Measurements from ENCODE around the gene PTX3. TPM values are rescaled to one million over a fixed set of nuclear protein-coding genes. Genes with fewer than 3 reads are reported as not detected.

PTX3 gene
- total RNA-seq, 1 donor, result 22.5 TPM

GRCh38 chr3:157467200-157467599 lies 30.6 kb downstream of the PTX3 start:
- TF ChIP-seq CTCF (IDR thresholded peaks at IDR 0.05; ENCODE audit: insufficient read depth, low read depth, low read length), result no peak
- no peak for DNase-seq (ENCODE audit: low read depth)
- no peak overlapping the region for H3K4me3 ChIP-seq (ENCODE audit: low read depth, low read length)

DNA sequence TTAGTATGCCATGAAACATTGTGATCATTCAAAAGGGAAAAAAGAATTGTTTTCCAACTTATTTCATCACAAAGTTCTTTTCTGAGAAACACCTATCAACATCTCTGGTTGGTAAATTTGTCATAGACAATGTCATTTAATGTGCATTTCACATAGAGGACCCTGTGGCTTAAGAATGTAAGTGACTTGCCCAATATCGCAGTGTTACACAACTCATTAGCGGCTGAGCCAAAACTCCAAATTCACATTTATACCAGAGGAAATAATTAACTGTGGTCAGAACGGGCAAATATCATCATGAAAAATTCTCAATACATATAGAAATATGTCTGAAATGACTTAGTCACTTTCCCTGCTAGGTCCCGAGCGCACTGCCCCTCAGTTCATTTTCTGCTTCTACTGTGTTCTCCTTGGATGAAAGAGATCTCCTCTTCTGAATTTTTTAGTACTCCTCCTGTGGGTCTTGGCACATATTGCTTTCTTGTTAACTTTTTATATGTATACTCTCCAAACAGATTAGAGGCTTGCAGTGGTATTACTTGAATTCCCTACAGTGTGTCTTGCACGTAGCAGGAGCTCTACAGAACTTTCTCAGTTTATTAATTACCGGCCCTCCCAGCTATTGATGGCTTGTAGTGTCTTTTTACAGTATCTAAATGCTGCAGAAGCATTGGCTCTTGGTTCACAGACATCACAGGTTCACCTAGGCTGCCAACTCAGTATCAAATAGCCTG lies 33.1 kb downstream of the PTX3 start:
- H3K4me3 ChIP-seq (ENCODE audit: low read depth, low read length), result no peak overlapping the region
- no peak for TF ChIP-seq CTCF (IDR thresholded peaks at IDR 0.05; ENCODE audit: insufficient read depth, low read depth, low read length)
- DNase-seq (ENCODE audit: low read depth), result no peak

DNA sequence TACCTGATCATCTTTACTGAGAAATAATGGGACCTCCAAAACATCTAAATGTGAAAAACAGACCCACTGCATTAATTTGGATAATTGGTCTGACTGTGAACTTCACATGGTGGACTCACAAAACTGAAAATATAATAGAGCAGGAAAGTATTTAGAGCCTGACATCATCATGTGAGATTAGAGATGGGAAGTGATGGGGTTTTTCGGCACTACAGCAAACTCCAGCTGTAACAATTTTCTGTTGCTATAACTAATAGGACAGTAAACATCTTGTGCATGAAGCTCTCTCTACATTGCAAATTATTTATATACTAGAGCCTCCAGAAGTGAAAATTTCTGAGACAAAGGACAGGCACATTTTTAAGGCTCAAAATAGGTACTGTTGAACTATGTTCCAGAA lies 34.4 kb downstream of the PTX3 start:
- no peak for TF ChIP-seq CTCF (IDR thresholded peaks at IDR 0.05; ENCODE audit: insufficient read depth, low read depth, low read length)
- no peak overlapping the region for H3K4me3 ChIP-seq (ENCODE audit: low read depth, low read length)
- no peak for DNase-seq (ENCODE audit: low read depth)

DNA sequence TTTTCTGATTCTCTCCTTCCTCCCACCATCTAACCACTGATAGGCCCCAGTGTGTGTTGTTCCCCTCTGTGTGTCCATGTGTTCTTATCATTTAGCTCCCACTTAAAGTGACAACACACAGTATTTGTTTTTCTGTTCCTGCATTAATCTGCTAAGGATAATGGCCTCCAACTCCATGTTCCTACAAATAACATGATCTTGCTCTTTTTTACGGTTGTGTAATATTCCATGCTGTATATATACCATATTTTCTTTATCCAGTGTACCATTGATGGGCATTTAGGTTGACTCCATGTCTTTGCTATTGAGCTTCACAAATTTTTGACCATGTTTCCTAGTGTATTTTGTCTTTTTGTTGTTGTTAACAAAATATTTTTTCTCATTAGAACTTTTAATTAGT lies 36.0 kb downstream of the PTX3 start:
- no peak for TF ChIP-seq CTCF (IDR thresholded peaks at IDR 0.05; ENCODE audit: insufficient read depth, low read depth, low read length)
- H3K4me3 ChIP-seq (ENCODE audit: low read depth, low read length), result no peak overlapping the region
- DNase-seq (ENCODE audit: low read depth), result no peak

GRCh38 chr3:157475921-157476414 lies 39.3 kb downstream of the PTX3 start:
- no peak overlapping the region for H3K4me3 ChIP-seq (ENCODE audit: low read depth, low read length)
- peak; percentile 71 for DNase-seq (ENCODE audit: low read depth)
- TF ChIP-seq CTCF (IDR thresholded peaks at IDR 0.05; ENCODE audit: insufficient read depth, low read depth, low read length), result no peak

GRCh38 chr3:157477441-157477840 lies 40.8 kb downstream of the PTX3 start:
- TF ChIP-seq CTCF (IDR thresholded peaks at IDR 0.05; ENCODE audit: insufficient read depth, low read depth, low read length), result no peak
- H3K4me3 ChIP-seq (ENCODE audit: low read depth, low read length), result no peak overlapping the region
- DNase-seq (ENCODE audit: low read depth), result no peak
